Astrocyte (in vitro differentiated cells and primary cell): Measurements from ENCODE around the gene NMNAT3.

Source experiments
- EZH2 ChIP-seq: IDR thresholded peaks from 2 replicates; pipeline ENCODE4 v1.6.1; 2012; ENCODE audit warnings: mild to moderate bottlenecking, low read length, inconsistent platforms; ENCODE audit not compliant: insufficient read depth
- TF ChIP-seq, protein P1 (sequence below): IDR thresholded peaks from 2 replicates; pipeline ENCODE4 v1.5.1; 2011; ENCODE audit warnings: low read depth, mild to moderate bottlenecking, inconsistent platforms, low read length, moderate library complexity; ENCODE audit not compliant: insufficient read depth

GRCh38 chr3:139558351-139559266, 119.2 kb downstream of the NMNAT3 start:
- TF ChIP-seq, protein P1, sequence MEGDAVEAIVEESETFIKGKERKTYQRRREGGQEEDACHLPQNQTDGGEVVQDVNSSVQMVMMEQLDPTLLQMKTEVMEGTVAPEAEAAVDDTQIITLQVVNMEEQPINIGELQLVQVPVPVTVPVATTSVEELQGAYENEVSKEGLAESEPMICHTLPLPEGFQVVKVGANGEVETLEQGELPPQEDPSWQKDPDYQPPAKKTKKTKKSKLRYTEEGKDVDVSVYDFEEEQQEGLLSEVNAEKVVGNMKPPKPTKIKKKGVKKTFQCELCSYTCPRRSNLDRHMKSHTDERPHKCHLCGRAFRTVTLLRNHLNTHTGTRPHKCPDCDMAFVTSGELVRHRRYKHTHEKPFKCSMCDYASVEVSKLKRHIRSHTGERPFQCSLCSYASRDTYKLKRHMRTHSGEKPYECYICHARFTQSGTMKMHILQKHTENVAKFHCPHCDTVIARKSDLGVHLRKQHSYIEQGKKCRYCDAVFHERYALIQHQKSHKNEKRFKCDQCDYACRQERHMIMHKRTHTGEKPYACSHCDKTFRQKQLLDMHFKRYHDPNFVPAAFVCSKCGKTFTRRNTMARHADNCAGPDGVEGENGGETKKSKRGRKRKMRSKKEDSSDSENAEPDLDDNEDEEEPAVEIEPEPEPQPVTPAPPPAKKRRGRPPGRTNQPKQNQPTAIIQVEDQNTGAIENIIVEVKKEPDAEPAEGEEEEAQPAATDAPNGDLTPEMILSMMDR, result no peak
- no peak for TF ChIP-seq EZH2
